Measurements from ENCODE around the gene KRT35.

The KRT35 gene

GRCh38 chr17:41507315-41507880, 26.4 kb upstream of the KRT35 start:
- no peak overlapping the region for H3K4me3 ChIP-seq (ENCODE audit: low read length)
- peaks cover 42% of the 10 kb centered on the region for H3K4me1 ChIP-seq (ENCODE audit: control insufficient read depth, insufficient read depth, low read length)
- no peaks in the 10 kb centered on the region for H3K9me3 ChIP-seq (ENCODE audit: control insufficient read depth, low read length)
- no peaks in the 10 kb centered on the region for H3K36me3 ChIP-seq (ENCODE audit: control insufficient read depth, insufficient read depth, low read length)
- H3K27me3 ChIP-seq (ENCODE audit: control insufficient read depth, insufficient read depth, low read length), result peaks cover 3% of the 10 kb centered on the region
- no peak overlapping the region for H3K9ac ChIP-seq (ENCODE audit: low read length)

GRCh38 chr17:41505809-41506767, 25.1 kb upstream of the KRT35 start:
- Histone ChIP-seq H3K9ac (ENCODE audit: low read length) (no peak overlapping the region), H3K9me3 (ENCODE audit: control insufficient read depth, low read length) (no peaks in the 10 kb centered on the region), H3K4me1 (ENCODE audit: control insufficient read depth, insufficient read depth, low read length) (peaks cover 33% of the 10 kb centered on the region), H3K36me3 (ENCODE audit: control insufficient read depth, insufficient read depth, low read length) (no peaks in the 10 kb centered on the region), H3K27me3 (ENCODE audit: control insufficient read depth, insufficient read depth, low read length) (peaks cover 3% of the 10 kb centered on the region), H3K4me3 (ENCODE audit: low read length) (no peak overlapping the region)

GRCh38 chr17:41505007-41505808, 24.3 kb upstream of the KRT35 start, which contains the start of gene KRT13:
Gene KRT13, minus strand, starts transcription at chr17:41505612. Its CDS starts 62 bp downstream, at chr17:41505550.
- H3K4me1 ChIP-seq (ENCODE audit: control insufficient read depth, insufficient read depth, low read length), result peaks cover 26% of the 10 kb centered on the region
- H3K9me3 ChIP-seq (ENCODE audit: control insufficient read depth, low read length), result no peaks in the 10 kb centered on the region
- H3K9ac ChIP-seq (ENCODE audit: low read length), result no peak within 1 kb of the TSS
- H3K27me3 ChIP-seq (ENCODE audit: control insufficient read depth, insufficient read depth, low read length), result peaks cover 3% of the 10 kb centered on the region
- H3K4me3 ChIP-seq (ENCODE audit: low read length), result no peak within 1 kb of the TSS
- no peaks in the 10 kb centered on the region for H3K36me3 ChIP-seq (ENCODE audit: control insufficient read depth, insufficient read depth, low read length)

DNA sequence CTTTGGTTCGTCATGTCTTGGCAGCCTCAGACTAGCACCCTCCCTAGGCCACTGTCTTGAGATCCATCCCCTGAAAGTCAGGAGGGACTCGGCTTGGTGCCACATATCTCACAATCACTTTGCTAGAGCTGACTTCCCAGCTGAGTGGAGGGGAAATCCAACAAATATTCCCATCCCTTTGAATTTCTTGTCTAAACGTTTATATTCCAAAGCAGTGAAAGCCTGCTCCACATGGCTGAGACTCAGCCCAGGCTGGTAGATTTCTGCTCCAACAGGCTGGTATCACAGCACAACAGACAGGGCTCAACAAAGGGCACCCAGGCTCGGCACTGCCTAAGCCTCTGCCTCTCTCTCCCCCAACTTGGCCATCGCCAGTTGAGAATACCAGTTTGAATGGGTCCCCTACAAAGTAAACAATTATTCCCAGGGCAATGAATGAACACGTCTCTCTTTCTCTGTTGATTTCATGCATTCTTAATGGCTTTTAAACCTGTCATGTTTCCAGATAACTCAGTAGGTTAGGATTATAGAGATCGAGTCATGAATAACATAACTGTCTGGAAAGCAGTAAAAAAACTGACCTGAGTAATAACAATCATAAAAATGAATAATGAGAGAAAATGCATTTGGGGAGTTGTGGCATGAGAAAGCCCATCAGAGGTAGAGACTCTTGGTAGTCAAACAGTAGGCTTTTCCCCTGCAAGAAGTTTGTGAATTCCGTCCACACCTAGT, 23.5 kb upstream of the KRT35 start:
- no peak overlapping the region for H3K9ac ChIP-seq (ENCODE audit: low read length)
- peaks cover 3% of the 10 kb centered on the region for H3K27me3 ChIP-seq (ENCODE audit: control insufficient read depth, insufficient read depth, low read length)
- no peaks in the 10 kb centered on the region for H3K36me3 ChIP-seq (ENCODE audit: control insufficient read depth, insufficient read depth, low read length)
- H3K4me1 ChIP-seq (ENCODE audit: control insufficient read depth, insufficient read depth, low read length), result peaks cover 26% of the 10 kb centered on the region
- no peaks in the 10 kb centered on the region for H3K9me3 ChIP-seq (ENCODE audit: control insufficient read depth, low read length)
- no peak overlapping the region for H3K4me3 ChIP-seq (ENCODE audit: low read length)

GRCh38 chr17:41503202-41503601, 22.3 kb upstream of the KRT35 start:
- peaks cover 26% of the 10 kb centered on the region for H3K4me1 ChIP-seq (ENCODE audit: control insufficient read depth, insufficient read depth, low read length)
- H3K9me3 ChIP-seq (ENCODE audit: control insufficient read depth, low read length), result no peaks in the 10 kb centered on the region
- no peak overlapping the region for H3K9ac ChIP-seq (ENCODE audit: low read length)

DNA sequence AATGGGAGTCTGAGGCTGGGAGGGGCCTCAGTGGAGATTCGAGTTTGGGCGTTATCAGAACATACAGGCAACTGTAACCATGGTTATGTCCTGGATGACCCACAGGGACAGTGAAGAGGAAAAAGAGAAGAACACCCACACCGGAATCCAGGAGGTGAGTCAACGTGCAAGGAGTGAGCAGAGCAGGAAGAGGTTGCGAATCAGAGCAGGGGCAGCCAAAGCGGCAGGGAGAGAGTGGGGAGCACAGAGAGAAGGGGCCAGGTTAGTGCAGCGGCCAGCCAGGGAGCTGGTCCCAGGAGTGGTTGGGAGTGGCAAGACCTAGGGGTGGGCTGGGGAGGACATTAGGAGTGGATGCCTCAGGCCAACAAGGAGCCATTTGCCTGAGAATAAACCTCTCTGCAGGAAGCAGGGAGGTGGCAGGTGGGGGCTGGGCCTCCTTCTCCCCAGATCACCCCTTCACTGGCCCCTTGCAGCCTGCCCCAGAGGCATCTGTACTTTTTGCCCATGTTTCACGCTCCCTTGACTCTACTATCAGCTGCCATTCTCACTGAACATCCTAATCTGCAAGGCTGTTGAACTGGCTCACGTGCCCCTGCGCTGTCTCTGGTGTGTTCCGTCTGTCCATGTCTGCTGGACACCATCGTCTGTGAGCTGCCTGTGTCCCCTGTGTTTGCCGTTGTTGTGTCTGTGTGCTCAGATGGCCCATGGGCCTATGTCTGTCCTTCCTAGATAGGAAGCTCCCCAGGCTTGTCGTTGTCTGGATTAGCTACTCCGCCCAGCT, 19.4 kb upstream of the KRT35 start:
- no peaks in the 10 kb centered on the region for H3K9me3 ChIP-seq (ENCODE audit: control insufficient read depth, low read length)
- H3K4me3 ChIP-seq (ENCODE audit: low read length), result no peak overlapping the region
- no peaks in the 10 kb centered on the region for H3K27me3 ChIP-seq (ENCODE audit: control insufficient read depth, insufficient read depth, low read length)
- peaks cover 23% of the 10 kb centered on the region for H3K4me1 ChIP-seq (ENCODE audit: control insufficient read depth, insufficient read depth, low read length)
- H3K36me3 ChIP-seq (ENCODE audit: control insufficient read depth, insufficient read depth, low read length), result no peaks in the 10 kb centered on the region
- no peak overlapping the region for H3K9ac ChIP-seq (ENCODE audit: low read length)

More at GRCh38 chr17:41503202-41503601, 22.3 kb upstream of the KRT35 start:
- H3K27me3 ChIP-seq (ENCODE audit: control insufficient read depth, insufficient read depth, low read length), result peaks cover 3% of the 10 kb centered on the region
- no peak overlapping the region for H3K4me3 ChIP-seq (ENCODE audit: low read length)
- H3K36me3 ChIP-seq (ENCODE audit: control insufficient read depth, insufficient read depth, low read length), result no peaks in the 10 kb centered on the region

DNA sequence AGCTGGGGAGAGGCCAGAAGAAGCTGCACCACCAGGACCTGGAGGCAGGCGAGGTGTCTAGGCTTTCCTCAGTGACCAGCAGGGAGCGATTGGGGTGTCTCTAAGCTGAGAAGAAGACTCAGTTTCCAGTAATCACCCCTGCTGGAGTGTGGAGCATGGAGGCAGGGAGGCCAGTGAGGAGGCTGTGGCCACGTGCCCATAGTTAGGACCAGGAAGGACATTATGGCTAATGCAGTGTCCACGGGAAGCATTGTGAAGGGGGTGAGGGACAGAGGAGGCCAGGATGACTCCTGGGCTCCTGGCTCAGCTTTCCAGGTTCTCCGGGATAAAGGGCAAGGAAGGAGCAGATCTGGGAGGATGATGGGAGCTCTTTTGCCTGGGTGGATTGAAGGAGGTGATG, 18.8 kb upstream of the KRT35 start:
- no peaks in the 10 kb centered on the region for H3K27me3 ChIP-seq (ENCODE audit: control insufficient read depth, insufficient read depth, low read length)
- H3K4me1 ChIP-seq (ENCODE audit: control insufficient read depth, insufficient read depth, low read length), result peaks cover 23% of the 10 kb centered on the region
- H3K9me3 ChIP-seq (ENCODE audit: control insufficient read depth, low read length), result no peaks in the 10 kb centered on the region
- H3K9ac ChIP-seq (ENCODE audit: low read length), result no peak overlapping the region
- H3K4me3 ChIP-seq (ENCODE audit: low read length), result no peak overlapping the region
- no peaks in the 10 kb centered on the region for H3K36me3 ChIP-seq (ENCODE audit: control insufficient read depth, insufficient read depth, low read length)

GRCh38 chr17:41498276-41498675, 17.3 kb upstream of the KRT35 start:
- H3K4me3 ChIP-seq (ENCODE audit: low read length), result no peak overlapping the region
- no peak overlapping the region for H3K9ac ChIP-seq (ENCODE audit: low read length)
- H3K36me3 ChIP-seq (ENCODE audit: control insufficient read depth, insufficient read depth, low read length), result no peaks in the 10 kb centered on the region
- H3K27me3 ChIP-seq (ENCODE audit: control insufficient read depth, insufficient read depth, low read length), result no peaks in the 10 kb centered on the region
- no peaks in the 10 kb centered on the region for H3K9me3 ChIP-seq (ENCODE audit: control insufficient read depth, low read length)
- peaks cover 23% of the 10 kb centered on the region for H3K4me1 ChIP-seq (ENCODE audit: control insufficient read depth, insufficient read depth, low read length)

- Histone ChIP-seq H3K9ac (ENCODE audit: low read length) (peak overlapping the region; percentile 44), H3K9me3 (ENCODE audit: control insufficient read depth, low read length) (no peaks in the 10 kb centered on the region), H3K4me3 (ENCODE audit: low read length) (no peak overlapping the region), H3K27me3 (ENCODE audit: control insufficient read depth, insufficient read depth, low read length) (no peaks in the 10 kb centered on the region), H3K36me3 (ENCODE audit: control insufficient read depth, insufficient read depth, low read length) (no peaks in the 10 kb centered on the region), H3K4me1 (ENCODE audit: control insufficient read depth, insufficient read depth, low read length) (peaks cover 28% of the 10 kb centered on the region)
These were observed 16.0 kb upstream of the KRT35 start for GRCh38 chr17:41496803-41497484.

DNA sequence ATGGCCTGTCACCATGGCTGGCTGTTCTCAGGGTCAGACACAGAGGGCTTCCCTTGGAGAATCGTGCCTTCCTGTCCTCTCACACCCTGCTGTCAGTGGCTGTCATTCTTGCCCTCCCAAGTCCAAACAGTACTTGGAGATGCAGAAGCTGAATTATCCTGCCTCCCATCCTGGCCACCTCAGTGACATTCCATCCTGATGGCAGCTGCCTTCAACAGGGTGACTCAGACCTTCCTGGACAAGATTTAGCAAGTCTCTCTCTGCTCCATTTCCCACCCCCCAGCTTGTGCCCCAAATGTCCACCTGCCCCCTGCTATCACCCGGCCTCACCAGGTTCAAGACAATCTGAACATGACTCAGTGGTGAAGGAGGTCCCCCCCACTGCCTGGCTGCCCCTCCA, 13.6 kb upstream of the KRT35 start:
- Histone ChIP-seq H3K4me1 (ENCODE audit: control insufficient read depth, insufficient read depth, low read length) (peaks cover 21% of the 10 kb centered on the region), H3K9ac (ENCODE audit: low read length) (no peak overlapping the region), H3K9me3 (ENCODE audit: control insufficient read depth, low read length) (no peaks in the 10 kb centered on the region), H3K27me3 (ENCODE audit: control insufficient read depth, insufficient read depth, low read length) (no peaks in the 10 kb centered on the region), H3K36me3 (ENCODE audit: control insufficient read depth, insufficient read depth, low read length) (no peaks in the 10 kb centered on the region), H3K4me3 (ENCODE audit: low read length) (no peak overlapping the region)

Measured in mucosa of stomach (tissue), 1 donor.